DMS53 treated with DMSO at 0.1 percent for 48 hours (cell line): Measurements from ENCODE around the gene TRERF1.

ENCODE experiments used
- DNase-seq: peaks from one replicate; lab custom pipeline; 2025; ENCODE audit not compliant: unreplicated experiment; lab: John Stamatoyannopoulos, UW

TRERF1 gene

DNA sequence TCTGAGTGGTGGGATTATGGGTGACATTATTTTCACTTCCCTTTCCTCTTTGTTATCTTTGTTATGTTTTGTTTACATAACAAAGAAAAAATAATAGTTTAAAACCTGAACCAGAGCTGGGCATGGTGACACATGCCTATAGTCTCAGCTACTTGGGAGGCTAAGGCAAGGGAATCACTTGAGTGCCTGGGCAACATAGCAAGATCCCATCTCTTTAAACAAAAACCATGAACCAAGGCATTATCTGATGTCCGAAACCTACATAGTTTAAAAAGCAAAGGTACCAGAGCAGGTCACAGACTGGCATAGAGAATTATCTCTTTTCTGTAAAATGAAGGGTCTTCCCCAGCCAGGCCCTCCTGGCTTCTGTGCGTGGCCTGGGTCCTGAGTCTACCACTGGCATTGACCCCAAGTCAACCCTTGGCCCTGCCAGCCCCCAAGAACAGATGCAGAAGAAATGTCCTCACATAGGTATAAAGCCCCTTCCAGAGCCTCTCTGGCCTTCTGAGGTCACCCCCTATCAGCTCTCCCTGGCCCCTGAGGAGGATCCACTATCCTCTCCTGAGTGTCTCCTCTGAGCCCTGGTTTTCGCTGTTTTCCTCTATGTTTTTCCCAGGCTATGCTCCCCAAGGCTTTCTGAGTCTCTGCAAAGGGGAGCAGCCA is 81.3 kb downstream of the TRERF1 start:
- no peak for DNase-seq

DNA sequence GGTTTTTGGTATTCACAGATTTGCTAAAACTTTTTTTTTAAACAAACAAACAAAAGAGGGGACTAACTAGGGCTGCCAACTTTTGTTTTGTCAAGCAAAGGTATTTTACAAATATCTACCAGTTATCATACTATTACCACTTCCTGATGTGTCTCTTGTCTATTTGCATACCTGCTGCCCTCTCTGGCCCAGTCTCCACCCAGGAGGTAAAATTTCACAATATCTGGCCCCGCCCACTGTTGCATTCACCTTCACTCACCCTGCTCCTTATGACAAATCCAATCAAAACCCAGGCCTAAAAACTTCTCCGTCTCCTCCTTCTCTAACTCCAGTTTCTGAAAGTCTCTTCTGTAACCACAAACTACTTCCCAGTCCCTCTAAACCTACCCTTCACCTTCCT is 82.2 kb downstream of the TRERF1 start:
- no peak for DNase-seq

DNA sequence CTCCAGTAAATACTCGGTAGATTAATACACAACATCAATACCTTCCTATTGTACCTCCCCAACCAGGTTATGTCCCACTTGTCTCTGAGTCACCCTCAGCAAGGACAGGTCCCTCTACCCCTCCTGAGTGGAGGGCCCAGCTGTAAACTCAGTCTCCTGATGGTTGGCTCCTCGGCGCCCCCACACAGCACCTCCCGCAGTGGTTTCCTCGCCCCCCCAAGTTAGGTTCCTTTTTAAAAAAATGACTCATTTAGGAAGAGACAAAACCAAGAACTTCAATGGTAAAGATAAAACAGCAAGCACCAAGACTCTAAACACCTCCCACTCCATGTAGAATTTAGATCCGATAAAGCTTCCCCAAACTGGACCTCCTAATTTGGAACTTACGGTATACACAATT is 83.5 kb downstream of the TRERF1 start:
- DNase-seq: no peak

DNA sequence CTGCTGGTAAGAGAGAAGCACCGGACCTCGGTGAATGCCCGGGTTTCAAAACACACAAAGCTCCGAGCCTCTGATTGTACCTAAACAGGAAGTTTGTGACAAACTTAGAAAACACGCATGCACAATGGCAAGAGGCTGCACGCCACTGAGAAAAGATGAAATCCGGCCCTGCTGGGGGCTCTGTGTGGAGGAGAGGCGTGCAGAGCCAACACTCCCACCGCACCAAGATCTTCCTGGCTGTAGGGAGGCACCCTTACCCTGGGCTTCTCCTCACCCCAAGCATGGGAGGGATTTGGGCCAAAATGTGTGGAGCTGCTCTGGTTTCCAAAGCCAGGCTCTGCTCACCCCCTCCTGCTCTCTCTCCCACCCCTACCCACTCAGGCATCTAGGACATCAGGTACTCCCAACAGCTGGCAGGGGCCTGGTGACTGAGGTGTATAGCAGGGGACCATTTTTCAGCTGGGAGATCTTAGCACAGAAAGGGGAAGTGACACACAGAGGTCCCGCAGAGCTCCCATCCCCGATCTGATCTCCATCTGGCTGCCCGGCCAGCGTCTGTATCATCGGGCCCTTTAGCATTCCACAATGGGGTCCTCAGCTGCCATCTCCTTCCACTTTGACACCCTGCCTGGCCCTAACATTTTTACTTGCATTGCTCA is 84.2 kb downstream of the TRERF1 start:
- no peak for DNase-seq

DNA sequence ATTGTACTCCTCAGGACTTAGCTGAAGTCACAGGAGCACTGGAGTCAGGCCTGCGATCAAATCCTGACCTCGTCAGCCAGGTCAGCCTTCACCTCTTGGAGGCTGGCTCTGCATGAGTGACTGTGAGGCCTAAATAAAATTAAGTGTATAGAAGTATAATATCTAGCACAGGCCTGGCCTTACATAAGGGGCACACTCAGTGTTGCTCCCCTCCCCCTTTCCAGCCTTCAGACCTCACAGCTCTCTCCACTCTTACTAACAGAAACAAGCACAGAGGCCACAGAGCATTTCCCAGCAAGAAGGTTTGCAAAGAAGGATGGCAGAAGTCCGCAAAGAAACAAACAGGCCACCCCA is 84.8 kb downstream of the TRERF1 start:
- DNase-seq: no peak

DNA sequence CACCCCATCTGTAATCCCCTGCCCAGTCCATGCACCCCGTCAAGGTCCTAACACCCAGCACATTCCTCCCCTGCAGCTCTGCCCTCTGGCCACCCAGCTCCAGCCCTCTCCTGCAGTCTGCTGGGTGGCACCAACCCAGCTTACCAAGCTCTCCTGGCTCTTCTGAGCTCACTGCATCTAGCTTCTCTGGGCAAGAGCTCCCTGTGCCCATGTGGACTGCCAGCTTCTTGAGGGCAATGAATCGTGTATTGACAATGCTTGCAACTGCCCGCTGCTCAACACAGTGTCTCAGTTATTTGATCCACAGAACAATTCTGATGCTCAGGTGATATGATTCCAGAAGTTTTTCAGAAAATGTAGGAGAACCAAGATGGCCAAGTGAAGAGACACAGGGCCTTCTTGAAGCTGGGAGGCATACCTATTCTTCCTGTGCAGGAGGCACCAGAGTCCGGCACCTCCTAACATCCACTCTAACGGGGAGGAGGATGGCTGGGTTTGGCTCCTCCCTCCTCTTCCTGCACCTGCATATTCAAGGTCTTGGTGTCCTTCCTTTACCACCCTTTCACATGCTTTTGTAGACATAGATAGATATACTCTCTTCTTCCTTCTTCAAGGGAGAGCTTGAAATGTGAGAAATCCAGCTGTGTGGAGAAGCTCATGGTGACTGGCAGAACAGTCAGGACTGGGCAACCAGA is 85.6 kb downstream of the TRERF1 start:
- DNase-seq: no peak

DNA sequence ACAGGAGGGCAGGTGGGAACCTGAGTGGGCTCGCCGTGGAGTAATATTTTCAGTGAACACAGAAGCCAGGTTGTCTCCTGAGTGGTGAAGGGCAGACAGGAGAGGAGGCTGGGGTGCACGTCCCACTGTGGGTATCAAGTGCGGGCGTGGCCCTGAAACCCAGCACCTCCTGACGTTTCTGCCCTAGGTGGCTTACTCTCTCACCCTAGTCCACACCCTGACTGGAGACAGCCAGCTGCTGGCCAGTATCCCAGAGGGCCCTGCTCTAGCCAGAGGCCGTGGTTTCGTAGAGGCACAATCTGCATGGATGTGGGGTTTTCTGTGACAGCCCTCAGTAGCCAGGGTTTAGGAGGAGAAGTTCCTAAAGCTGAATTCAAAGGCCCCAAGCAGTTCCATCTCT is 86.7 kb downstream of the TRERF1 start:
- no peak for DNase-seq

DNA sequence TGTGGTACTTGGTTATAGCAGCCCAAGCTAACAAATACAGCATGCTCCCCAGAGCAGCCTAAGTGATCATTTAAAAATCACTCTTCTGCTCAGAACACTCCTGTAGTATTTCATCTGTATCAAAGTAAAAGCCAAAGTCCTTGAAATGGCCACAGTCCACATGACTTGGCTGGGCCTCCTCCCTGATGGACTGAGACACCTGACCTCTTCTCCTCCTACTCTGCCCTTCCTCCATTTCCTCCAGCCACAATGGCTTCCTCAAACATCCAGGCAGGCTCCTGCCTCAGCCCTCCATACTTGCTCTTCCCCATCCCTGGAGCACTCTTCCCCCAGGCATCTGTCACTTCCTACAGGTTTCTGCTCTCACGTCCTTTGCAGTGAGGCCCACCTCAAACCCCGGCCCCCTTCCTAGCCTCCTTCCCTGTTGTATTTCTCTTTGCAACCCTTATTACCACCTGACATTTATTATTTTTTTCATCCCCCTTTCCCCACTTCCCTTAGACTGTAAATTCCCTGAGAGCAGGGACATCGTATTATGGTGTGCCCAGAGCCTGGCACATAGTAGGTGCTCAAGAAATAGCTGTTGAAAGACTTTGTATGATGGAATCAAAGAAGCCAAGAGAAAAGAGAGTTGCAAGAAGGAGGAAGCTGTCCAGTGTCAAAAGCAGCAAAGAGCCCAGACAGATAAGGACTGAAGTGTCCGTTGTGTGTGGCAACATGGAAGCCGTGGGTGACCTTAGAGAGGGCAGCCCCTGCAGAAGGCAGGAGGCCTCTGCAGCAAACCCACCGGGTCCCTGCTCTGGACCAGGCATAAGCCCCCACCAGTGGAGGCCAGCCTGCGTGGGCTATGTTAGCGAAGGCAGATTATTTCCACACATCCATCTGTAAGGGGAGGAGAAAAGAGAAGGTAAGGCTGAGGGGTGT is 87.5 kb downstream of the TRERF1 start:
- no peak for DNase-seq

DNA sequence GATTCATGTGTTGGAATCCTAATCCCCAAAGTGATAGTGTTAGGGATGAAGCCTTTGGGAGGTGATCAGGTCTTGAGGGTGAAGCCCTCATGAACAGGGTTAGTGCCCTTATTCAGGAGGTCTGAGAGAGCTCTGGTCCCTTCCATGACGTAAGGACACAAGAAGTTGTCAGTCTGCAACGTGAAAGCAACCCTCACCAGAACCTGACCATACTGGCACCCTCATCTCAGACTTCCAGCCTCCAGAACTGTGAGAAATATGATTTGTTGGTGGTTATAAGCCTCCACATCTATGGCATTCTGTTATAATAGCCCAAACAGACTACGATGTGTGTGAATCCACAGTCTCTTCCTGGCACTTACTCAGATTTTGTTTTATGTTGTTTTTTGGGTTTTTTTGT is 90.7 kb downstream of the TRERF1 start:
- DNase-seq: no peak

DNA sequence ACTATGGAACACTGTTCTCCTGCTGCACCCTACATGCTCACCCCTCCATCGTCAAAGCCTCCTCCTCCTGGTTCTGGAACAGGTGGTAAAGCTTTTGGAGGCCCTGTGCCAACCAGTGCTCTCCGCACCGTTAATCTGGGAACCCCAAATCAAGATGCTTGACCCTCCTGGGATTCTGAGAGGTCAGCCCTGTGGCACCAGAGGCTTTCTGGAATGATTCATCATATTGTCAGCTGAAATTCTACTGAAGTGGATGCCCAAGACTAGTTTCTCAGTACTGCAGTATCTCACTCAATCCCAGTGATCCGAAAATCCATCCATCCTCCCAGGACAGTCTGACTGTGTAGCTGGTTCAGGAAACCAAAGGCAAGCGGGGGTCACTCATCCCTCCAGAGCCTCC is 92.7 kb downstream of the TRERF1 start:
- no peak for DNase-seq

DNA sequence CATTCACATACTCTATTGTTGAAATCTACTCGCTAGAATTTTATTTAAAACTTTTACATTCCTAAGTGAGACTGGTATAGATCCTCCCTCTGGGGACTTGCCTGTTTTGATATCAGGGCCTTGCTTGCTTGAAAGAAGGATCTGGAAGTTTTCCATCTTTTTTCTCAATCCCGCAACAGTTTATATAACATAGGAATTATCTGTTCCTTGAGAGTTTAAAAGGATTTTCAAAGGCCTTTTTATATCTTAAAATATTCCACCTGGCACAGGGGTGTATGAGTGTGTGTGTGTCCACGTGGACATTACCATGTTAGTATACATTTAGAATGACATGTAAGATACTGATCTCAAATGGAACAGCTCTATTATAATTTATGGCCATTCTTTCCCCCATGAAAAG is 96.3 kb downstream of the TRERF1 start:
- no peak for DNase-seq

DNA sequence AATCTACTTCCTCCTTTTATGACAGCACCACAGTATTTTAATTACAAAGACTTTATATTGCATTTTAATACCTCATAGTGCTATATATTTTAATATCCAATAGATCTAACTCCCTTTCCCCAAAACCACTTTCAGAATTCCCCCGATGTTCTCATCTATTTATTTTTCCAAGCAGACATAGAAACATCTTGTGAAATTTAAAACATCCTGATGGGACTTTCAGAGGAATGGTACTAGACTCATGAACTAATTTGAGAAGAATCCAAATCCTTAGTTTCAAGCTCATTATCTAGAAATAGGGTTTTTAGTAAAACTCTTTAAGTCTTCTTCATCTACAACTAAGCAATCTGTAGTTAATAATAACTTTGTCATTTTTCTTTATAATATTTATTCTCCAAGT is 97.0 kb downstream of the TRERF1 start:
- no peak for DNase-seq

DNA sequence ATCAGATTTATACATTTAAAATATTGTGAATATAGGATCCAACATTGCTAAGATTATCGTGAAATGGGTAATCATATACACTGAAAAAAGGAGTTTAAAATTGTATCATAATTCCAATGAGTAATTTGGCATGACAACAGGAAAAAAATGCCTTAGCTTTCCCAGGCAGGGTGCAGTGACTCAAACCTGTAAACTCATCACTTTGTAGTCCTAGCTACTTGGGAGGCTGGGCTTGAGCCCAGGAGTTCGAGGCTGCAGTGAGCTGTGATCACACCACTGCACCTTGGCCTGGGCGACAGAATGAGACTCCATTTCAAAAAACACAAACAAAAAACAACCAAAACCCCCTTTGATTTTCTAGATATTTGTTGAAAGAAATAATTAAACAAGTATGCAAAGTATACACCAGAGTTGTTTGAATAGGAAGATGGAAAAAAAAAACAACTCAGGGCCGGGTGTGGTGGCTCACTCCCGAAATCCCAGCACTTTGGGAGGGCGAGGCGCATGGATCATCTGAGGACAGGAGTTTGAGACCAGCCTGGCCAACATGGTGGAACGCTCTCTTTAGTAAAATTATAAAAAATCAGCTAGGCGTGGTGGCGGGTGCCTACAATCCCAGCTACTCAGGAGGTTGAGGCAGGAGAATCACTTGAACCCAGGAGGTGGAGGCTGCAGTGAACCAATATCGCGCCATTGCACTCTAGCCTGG is 98.7 kb downstream of the TRERF1 start:
- no peak for DNase-seq

DNA sequence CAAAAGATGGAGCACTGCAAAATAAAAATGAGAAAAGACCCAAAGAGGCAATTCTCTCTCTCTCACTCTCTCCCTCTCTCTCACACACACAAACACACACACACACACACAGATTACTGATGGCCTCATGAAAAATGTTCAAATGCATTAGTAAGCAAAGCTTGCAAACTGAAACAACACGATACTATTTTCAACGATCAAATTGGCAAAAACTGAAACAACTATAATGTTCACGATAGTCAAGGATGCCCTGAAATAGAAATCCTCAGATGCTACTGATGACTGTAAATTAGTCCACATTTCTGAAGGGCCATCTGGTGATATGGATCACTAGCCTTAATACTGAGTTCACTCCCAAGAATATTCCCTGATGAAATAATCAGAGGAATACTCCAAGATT is 100.8 kb downstream of the TRERF1 start:
- no peak for DNase-seq

DNA sequence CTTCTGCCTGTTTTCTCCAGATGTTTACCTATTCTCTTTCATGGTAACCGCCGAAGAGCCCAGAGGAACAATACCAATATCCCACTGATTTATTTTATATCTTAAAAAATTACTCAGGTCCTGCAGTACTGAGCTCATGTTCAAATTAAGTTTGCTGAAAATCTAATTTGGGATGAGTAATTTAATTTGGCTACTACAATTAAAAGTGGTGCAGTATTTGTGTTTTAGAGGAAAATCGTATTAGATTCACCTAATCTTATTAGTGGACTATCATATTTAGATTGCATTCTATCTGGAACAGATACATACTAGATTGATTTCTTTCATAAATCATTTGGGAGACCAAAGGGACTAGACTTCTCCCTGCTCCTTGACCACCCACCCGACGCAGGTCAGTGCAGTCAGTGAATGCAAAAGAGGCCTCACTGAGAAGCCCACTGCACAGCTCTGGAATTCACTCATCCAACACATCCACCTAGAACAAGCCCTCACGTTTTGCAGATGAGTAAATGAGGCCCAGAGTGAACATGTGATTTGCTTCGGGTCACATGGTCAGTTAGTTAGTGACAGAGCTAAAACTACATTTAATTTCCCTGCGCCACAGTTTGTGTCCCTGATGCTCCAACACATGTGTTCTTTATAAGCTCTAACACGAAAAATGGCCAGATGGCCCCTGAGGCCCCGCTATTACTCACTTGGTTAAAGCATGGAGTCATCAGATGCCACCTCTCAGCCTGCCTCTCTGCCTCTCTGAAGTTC is 101.8 kb downstream of the TRERF1 start:
- DNase-seq: no peak

DNA sequence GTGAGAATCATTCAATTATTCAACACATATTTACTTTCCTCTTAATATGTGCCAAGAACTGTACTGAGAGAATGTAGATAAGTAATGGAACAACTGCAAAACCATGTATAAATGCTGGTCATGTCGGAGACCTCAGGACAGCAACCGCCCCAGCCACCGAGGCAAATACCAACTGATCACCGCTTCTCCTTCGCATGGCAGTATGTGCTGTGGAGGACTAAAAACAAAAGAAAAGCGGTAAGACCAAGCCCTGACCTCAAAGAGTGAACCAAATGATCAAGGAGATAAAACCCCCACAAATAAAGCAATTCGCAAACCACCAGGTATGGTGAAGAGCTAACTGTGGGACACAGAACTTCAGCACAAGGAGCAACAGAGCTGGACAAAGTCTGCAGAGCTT is 104.3 kb downstream of the TRERF1 start:
- no peak for DNase-seq

DNA sequence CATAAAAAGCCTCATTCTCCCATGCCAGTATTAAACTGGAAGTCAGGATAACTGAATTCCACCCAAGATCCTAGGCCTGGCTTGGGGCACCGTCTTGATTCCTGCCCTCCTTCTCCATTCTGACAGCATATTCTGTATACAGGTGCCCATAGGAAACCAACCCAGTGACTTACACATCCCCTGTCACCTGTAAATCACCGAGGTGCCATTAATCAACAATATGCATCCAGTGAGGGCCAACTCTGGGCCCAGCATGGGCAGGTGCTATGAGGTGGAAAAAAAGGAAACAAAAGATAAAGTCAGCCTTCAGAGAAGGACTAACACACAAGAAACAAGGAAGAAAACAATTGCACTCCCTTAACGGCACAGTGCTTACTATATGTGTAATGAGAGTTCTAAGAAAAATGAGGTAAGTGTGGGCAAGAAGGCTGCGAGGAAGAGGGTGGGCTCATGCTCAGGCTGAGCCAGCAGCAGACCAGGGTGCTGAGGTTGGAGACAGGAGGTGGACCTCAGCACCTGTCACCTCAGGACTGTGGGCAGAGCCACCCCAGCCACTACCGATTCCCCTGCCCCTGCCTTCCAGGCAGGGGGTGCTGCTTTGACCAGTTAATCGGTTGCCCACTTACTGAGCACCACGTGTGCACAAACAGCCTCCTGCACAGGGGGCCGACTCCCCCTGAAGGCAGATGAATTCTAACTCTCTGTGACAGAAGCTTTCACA is 105.9 kb downstream of the TRERF1 start:
- DNase-seq: no peak

DNA sequence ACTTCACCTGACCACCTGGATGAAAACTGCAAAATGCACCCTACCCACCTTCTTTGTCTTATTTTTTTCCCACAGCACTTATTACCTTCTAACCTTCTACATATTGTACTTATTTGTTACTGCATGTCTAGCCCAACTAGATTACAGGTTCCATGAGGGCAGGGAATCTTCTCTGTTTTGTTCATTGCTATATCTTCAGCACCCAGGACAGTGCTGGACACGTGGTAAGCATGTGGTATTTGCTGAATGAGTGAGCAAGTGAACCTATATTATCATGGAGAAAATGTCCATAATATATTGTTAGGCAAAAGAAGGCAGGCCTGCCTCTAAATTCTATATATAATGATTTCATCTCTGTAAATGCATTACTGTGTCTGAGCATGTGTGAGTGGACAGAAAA is 107.0 kb downstream of the TRERF1 start:
- no peak for DNase-seq

DNA sequence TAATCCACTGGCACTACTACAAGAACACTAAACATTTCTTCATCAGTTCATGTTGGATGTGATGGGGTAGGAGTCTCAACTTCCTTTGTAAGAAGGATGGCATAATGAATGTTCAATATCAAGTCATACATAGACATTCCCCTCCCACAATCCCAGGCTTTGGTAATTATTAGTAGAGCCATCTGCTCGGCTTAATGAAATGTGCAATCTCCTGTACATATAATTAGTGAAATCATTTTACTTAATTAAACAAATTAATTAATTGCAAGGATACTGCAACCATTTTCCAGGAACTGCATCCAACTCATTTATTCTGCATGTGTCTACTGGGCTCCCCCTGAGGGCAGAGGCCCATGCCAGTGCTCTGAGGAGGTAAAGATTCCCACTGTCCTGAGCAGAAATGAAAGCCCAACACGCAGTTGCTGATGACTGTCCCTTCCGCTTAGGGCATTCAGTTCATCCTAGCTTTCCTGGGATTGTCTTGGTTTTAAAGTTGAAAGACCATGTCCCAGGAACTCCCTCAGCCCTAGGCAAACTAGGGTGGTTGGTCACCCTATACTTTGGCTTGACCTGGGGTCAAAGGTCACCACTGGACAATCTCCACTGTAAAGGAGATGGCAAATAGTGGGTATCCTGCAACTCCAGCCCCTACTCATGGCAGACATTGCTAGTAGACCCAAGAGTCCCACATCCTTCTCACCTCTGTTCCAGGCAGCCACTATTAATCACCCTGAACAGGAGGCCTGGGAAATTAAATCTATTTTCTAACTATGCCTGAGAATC is 109.8 kb downstream of the TRERF1 start:
- DNase-seq: no peak
